IPS-20b (cell line): ENCODE measurements around the gene ARMS2.

Experiments used
- H3K27ac ChIP-seq: one replicate; pipeline ENCODE4 v1.5.1; 2013; ENCODE audit warnings: low read length
- H3K27me3 ChIP-seq: 2 replicates; pipeline ENCODE4 v1.6.1; 2013; ENCODE audit warnings: mild to moderate bottlenecking, low read length, inconsistent platforms; ENCODE audit not compliant: insufficient read depth
- H3K36me3 ChIP-seq: 2 replicates; pipeline ENCODE4 v1.6.1; 2013; ENCODE audit warnings: low read depth, mild to moderate bottlenecking, inconsistent platforms, low read length, moderate library complexity; ENCODE audit not compliant: insufficient read depth
- H3K4me1 ChIP-seq: 2 replicates; pipeline ENCODE4 v1.6.1; 2013; ENCODE audit warnings: mild to moderate bottlenecking, control low read depth, inconsistent platforms, low read length, moderate library complexity; ENCODE audit not compliant: insufficient read depth
- H3K4me3 ChIP-seq: 2 replicates; pipeline ENCODE4 v1.5.1; 2013; ENCODE audit warnings: mild to moderate bottlenecking, low read length, inconsistent platforms
- H3K9ac ChIP-seq: 2 replicates; pipeline ENCODE4 v1.6.1; 2013; ENCODE audit warnings: low read depth, mild to moderate bottlenecking, inconsistent platforms, low read length, moderate library complexity
- H3K9me3 ChIP-seq: 2 replicates; pipeline ENCODE4 v1.6.1; 2013; ENCODE audit warnings: mild to moderate bottlenecking, low read depth, low read length, inconsistent platforms; ENCODE audit not compliant: insufficient read depth

ARMS2 gene

GRCh38 chr10:122454603-122455080 lies at the start of gene ARMS2:
TSS of gene ARMS2 (plus strand) at chr10:122454653. CDS start at chr10:122454728, 75 bp downstream.
- no peak within 1 kb of the TSS for H3K27ac ChIP-seq
- H3K9me3 ChIP-seq, result no peaks in the 10 kb centered on the region
- no peaks in the 10 kb centered on the region for H3K36me3 ChIP-seq
- no peak within 1 kb of the TSS for H3K4me3 ChIP-seq
- H3K27me3 ChIP-seq, result peaks cover 26% of the 10 kb centered on the region
- no peak within 1 kb of the TSS for H3K9ac ChIP-seq
- no peaks in the 10 kb centered on the region for H3K4me1 ChIP-seq

GRCh38 chr10:122407375-122408125 lies 46.9 kb upstream of the ARMS2 start:
- no peak overlapping the region for H3K27ac ChIP-seq
- H3K36me3 ChIP-seq, result peaks cover 34% of the 10 kb centered on the region; the same call in 1 of the 2 replicates
- H3K9me3 ChIP-seq, result no peaks in the 10 kb centered on the region
- H3K9ac ChIP-seq, result no peak overlapping the region
- no peaks in the 10 kb centered on the region for H3K27me3 ChIP-seq
- no peaks in the 10 kb centered on the region for H3K4me1 ChIP-seq
- H3K4me3 ChIP-seq, result no peak overlapping the region

DNA sequence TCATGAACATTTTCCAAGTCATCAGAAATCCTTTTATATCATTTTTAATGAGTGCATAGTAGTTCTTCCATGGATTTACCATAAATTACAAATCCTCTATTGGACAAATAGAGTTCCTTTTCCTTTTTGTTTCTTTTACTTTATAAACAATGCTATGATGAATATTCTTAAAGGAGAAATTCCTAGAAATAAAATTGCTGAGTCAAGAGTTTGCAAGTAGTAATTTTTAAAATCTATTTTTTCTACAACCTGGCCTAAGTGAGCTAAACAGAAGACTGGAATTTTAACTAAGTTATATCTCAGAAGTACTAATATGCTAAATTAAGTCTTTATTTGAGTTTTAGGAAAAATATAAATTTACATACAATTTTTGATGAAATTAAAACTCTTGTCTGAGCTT lies 41.1 kb upstream of the ARMS2 start:
- peaks cover 41% of the 10 kb centered on the region for H3K36me3 ChIP-seq
- H3K9ac ChIP-seq, result no peak overlapping the region
- no peaks in the 10 kb centered on the region for H3K9me3 ChIP-seq
- no peak overlapping the region for H3K4me3 ChIP-seq
- no peaks in the 10 kb centered on the region for H3K4me1 ChIP-seq
- H3K27ac ChIP-seq, result no peak overlapping the region
- H3K27me3 ChIP-seq, result no peaks in the 10 kb centered on the region

GRCh38 chr10:122417667-122418066 lies 36.8 kb upstream of the ARMS2 start:
- Histone ChIP-seq H3K27me3 (no peaks in the 10 kb centered on the region), H3K4me1 (peaks cover 6% of the 10 kb centered on the region; the same call in 1 of the 2 replicates), H3K36me3 (peaks cover 66% of the 10 kb centered on the region), H3K4me3 (no peak overlapping the region), H3K9ac (no peak overlapping the region), H3K27ac (no peak overlapping the region), H3K9me3 (no peaks in the 10 kb centered on the region)

GRCh38 chr10:122419016-122419415 lies 35.4 kb upstream of the ARMS2 start:
- Histone ChIP-seq H3K9ac (no peak overlapping the region), H3K36me3 (peaks cover 60% of the 10 kb centered on the region), H3K9me3 (no peaks in the 10 kb centered on the region), H3K4me3 (no peak overlapping the region), H3K27me3 (no peaks in the 10 kb centered on the region), H3K27ac (no peak overlapping the region), H3K4me1 (peaks cover 6% of the 10 kb centered on the region; the same call in 1 of the 2 replicates)

- Histone ChIP-seq H3K27me3 (no peaks in the 10 kb centered on the region), H3K9ac (no peak overlapping the region), H3K36me3 (peaks cover 66% of the 10 kb centered on the region), H3K4me3 (no peak overlapping the region), H3K9me3 (no peaks in the 10 kb centered on the region), H3K27ac (no peak overlapping the region), H3K4me1 (peaks cover 6% of the 10 kb centered on the region; the same call in 1 of the 2 replicates)
Measured at GRCh38 chr10:122419876-122420623, 34.4 kb upstream of the ARMS2 start.

DNA sequence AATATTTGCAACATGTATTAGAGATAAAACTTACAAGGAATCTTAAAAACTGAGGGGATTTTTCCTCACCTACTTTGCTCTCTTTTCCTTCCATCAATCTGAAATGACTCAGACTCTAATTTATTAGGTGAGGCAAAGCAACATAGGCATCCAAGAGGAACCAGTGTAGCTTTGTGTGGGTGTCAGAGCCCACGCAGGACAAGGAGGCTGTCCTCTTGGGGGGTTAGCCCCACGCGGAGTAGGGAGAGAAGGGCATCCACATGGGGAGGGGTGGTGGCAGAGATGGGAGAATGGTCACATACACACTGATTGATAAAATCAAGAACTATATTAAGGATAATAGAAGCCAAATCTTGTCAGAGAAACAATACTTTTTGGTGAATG lies 33.8 kb upstream of the ARMS2 start:
- H3K9me3 ChIP-seq, result no peaks in the 10 kb centered on the region
- H3K9ac ChIP-seq, result no peak overlapping the region
- H3K27ac ChIP-seq, result no peak overlapping the region
- H3K4me3 ChIP-seq, result no peak overlapping the region
- no peaks in the 10 kb centered on the region for H3K27me3 ChIP-seq
- H3K4me1 ChIP-seq, result peaks cover 6% of the 10 kb centered on the region; the same call in 1 of the 2 replicates
- H3K36me3 ChIP-seq, result peaks cover 61% of the 10 kb centered on the region

- H3K9me3 ChIP-seq, result no peaks in the 10 kb centered on the region
- no peak overlapping the region for H3K4me3 ChIP-seq
- no peak overlapping the region for H3K9ac ChIP-seq
- no peak overlapping the region for H3K27ac ChIP-seq
- peaks cover 6% of the 10 kb centered on the region; the same call in 1 of the 2 replicates for H3K4me1 ChIP-seq
- H3K36me3 ChIP-seq, result peaks cover 59% of the 10 kb centered on the region
- H3K27me3 ChIP-seq, result no peaks in the 10 kb centered on the region
Measured at GRCh38 chr10:122421054-122421625, 33.3 kb upstream of the ARMS2 start.

DNA sequence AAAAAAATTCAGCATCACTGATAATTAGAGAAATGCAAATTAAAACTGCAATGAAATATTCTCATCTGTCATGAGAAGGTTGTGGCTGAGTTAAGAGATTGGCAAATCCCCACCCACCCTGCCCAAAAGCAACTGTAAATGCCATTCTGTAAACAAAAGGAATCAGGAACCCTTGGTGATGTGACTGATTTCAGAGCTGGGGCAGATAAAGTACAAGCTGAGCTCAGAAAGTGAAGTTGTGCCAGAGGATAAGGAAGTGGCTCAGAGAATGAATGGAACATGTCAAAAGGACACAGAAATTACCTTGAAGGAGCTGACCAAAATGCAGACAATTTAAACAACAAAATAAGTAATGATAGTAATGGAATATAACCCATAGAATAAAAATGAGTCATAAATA lies 32.7 kb upstream of the ARMS2 start:
- no peak overlapping the region for H3K9ac ChIP-seq
- H3K36me3 ChIP-seq, result peaks cover 53% of the 10 kb centered on the region
- H3K4me1 ChIP-seq, result peaks cover 6% of the 10 kb centered on the region; the same call in 1 of the 2 replicates
- H3K9me3 ChIP-seq, result no peaks in the 10 kb centered on the region
- no peak overlapping the region for H3K27ac ChIP-seq
- no peak overlapping the region for H3K4me3 ChIP-seq
- H3K27me3 ChIP-seq, result no peaks in the 10 kb centered on the region

DNA sequence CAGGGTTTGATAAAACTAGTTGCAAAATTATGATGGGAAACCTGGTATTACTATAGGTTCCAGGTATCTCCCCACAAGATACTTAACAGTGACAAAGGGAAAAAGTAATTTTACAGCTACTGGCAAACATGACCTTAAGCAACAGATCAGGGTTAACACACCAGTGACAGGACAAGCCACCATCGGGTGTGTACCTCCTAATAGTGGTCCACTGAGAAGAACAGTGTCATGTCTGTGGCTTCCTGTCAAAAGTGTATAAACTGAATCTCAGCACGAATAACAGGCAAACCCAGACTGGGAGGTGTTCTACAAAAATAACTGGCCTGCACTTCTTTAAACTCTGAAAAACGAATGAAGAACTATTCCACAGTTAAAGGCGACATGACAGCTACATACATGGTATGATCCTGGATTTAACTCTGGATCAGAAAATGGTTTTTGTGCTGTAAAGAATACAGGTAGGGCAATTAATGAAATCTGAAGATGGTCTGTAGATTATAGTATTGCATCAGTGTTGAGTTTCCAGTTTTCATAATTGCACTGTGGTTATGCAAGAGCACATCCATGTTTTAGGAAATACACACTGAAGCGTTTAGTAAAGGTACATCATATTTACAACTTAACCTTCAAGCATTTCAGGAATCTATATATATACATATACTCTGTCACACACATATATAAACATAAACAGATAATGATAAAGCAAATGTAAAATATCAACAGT lies 32.0 kb upstream of the ARMS2 start:
- Histone ChIP-seq H3K4me3 (no peak overlapping the region), H3K27ac (no peak overlapping the region), H3K27me3 (no peaks in the 10 kb centered on the region), H3K36me3 (peaks cover 50% of the 10 kb centered on the region), H3K9me3 (no peaks in the 10 kb centered on the region), H3K4me1 (peaks cover 6% of the 10 kb centered on the region; the same call in 1 of the 2 replicates), H3K9ac (no peak overlapping the region)

DNA sequence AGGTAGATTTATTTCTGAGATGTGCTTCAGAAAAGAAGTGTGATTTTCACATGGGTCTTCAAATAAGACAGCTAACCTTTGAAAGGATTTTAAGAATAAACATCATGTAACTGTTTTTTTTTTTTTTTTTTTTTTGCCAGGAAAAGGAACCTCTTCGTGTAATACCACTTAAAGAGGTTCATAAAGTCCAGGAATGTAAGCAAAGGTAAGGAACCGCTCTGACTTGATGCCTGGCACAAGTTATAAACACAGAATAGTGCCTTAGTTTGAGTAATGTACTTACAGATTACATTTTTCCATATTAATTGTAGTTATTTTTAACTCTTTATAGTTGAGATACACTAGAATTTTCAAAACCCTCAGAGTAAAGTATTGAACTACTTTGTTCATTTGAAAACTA lies 30.4 kb upstream of the ARMS2 start:
- no peak overlapping the region for H3K9ac ChIP-seq
- H3K27me3 ChIP-seq, result no peaks in the 10 kb centered on the region
- H3K27ac ChIP-seq, result no peak overlapping the region
- H3K4me1 ChIP-seq, result peaks cover 5% of the 10 kb centered on the region; the same call in 1 of the 2 replicates
- no peaks in the 10 kb centered on the region for H3K9me3 ChIP-seq
- peaks cover 46% of the 10 kb centered on the region for H3K36me3 ChIP-seq
- no peak overlapping the region for H3K4me3 ChIP-seq
